PC-9 (cell line): ENCODE measurements around the gene TANK.

Source experiments
- CTCF ChIP-seq: fragments of 200-600 bp; sonication (generic); conservative IDR thresholded peaks from 2 replicates; pipeline ENCODE4 v1.6.1; 2017; ENCODE audit warnings: mixed run types, antibody characterized with exemption, mild to moderate bottlenecking, moderate library complexity
- EZH2 ChIP-seq: fragments of 200-600 bp; sonication (generic); IDR thresholded peaks from 2 replicates; pipeline ENCODE4 v1.8.0; 2017; ENCODE audit warnings: antibody characterized with exemption, low read depth

- TF ChIP-seq CTCF (peak; percentile 74), EZH2 (no peak)
Measured at GRCh38 chr2:161273038-161273760, 113.0 kb downstream of the TANK start.
